Measurements from ENCODE around the gene TTC7B. TPM values are rescaled to one million over a fixed set of nuclear protein-coding genes. Genes with fewer than 3 reads are reported as not detected.

Gene TTC7B
- total RNA-seq, 1 experiment from 2014 or later, result 70.6 TPM

- Histone ChIP-seq H3K27ac (ENCODE audit: low read depth, low read length) (no peak overlapping the region), H3K4me1 (ENCODE audit: control insufficient read depth in 1 of 2, insufficient read depth in 2 of 2, low read length in 2 of 2) (peaks cover 19 to 24% of the 10 kb centered on the region in 2 experiments), H3K79me2 (ENCODE audit: insufficient read depth, low read length) (no peaks in the 10 kb centered on the region), H3K4me3 (replicated peaks in 1 of 2; ENCODE audit: low read depth in 1 of 2, low read length in 2 of 2) (no peak overlapping the region), H3K27me3 (ENCODE audit: insufficient read depth, low read length) (no peaks in the 10 kb centered on the region), H3K9ac (ENCODE audit: low read length) (no peak overlapping the region), H3K9me3 (ENCODE audit: control insufficient read depth in 1 of 2, insufficient read depth in 1 of 2, low read depth in 1 of 2, low read length in 2 of 2) (no peaks in the 10 kb centered on the region), H2AFZ (ENCODE audit: low read depth, low read length, poor library complexity, severe bottlenecking) (no peak overlapping the region), H3K36me3 (ENCODE audit: control insufficient read depth in 1 of 2, insufficient read depth in 2 of 2, low read length in 2 of 2) (no peaks in the 10 kb centered on the region), H4K20me1 (ENCODE audit: insufficient read depth) (no peaks in the 10 kb centered on the region), H3K9me2 (ENCODE audit: insufficient read depth) (no peaks in the 10 kb centered on the region), H3K4me2 (ENCODE audit: low read length) (peak overlapping the region; percentile 62)
- ChIA-PET RAD21 (ENCODE audit: low non-redundant PET in 1 of 2, low total read pairs in 2 of 2, uncharacterized antibody in 2 of 2, unreplicated experiment in 2 of 2) (no interaction called here), CTCF (no interaction called here), POLR2A (no interaction called here)
- BruUV-seq (replicated peaks), result no TSS peak
- TF ChIP-seq EGR1 (IDR thresholded peaks at IDR 0.05; ENCODE audit: low read depth) (no peak), FOSL1 (IDR thresholded peaks at IDR 0.05; ENCODE audit: low read depth) (peak; percentile 14; the same call in 1 of the 2 replicates), CBX3 (IDR thresholded peaks at IDR 0.05; ENCODE audit: low read depth) (no peak)
- intact Hi-C loops (cut with micrococcal nuclease), result no loop called here
- no peak for DNase-seq (ENCODE audit: low read depth, low spot score)
- peak; percentile 68 for ATAC-seq
These were observed 190.8 kb downstream of the TTC7B start for GRCh38 chr14:90625445-90625844.

- H3K27me3 ChIP-seq (ENCODE audit: insufficient read depth, low read length), result no peaks in the 10 kb centered on the region
- ChIA-PET RAD21 (ENCODE audit: low non-redundant PET in 1 of 2, low total read pairs in 2 of 2, uncharacterized antibody in 2 of 2, unreplicated experiment in 2 of 2) (no interaction called here), CTCF (no interaction called here), POLR2A (no interaction called here)
- DNase-seq (ENCODE audit: low read depth, low spot score) (no peak), ATAC-seq (peak; percentile 29; the same call in 1 of the 2 replicates)
- peaks cover 19 to 24% of the 10 kb centered on the region in 2 experiments for H3K4me1 ChIP-seq (ENCODE audit: control insufficient read depth in 1 of 2, insufficient read depth in 2 of 2, low read length in 2 of 2)
- intact Hi-C loops (cut with micrococcal nuclease), result no loop called here
- peak overlapping the region; percentile 62 for H3K4me2 ChIP-seq (ENCODE audit: low read length)
- H3K27ac ChIP-seq (ENCODE audit: low read depth, low read length), result no peak overlapping the region
- no peaks in the 10 kb centered on the region for H3K9me3 ChIP-seq (ENCODE audit: control insufficient read depth in 1 of 2, insufficient read depth in 1 of 2, low read depth in 1 of 2, low read length in 2 of 2)
- TF ChIP-seq SRF (IDR thresholded peaks at IDR 0.05; ENCODE audit: low read depth) (no peak), ATF3 (IDR thresholded peaks at IDR 0.05) (no peak), EZH2 (IDR thresholded peaks at IDR 0.05) (no peak), ZBTB33 (IDR thresholded peaks at IDR 0.05; ENCODE audit: extremely low read depth, insufficient replicate concordance, low read length) (no peak), ELF1 (IDR thresholded peaks at IDR 0.05; ENCODE audit: borderline replicate concordance, low read depth) (no peak), RAD21 (IDR thresholded peaks at IDR 0.05; ENCODE audit: low read depth) (no peak), YY1 (IDR thresholded peaks at IDR 0.05; ENCODE audit: extremely low read depth, insufficient replicate concordance, low read depth, low read length) (no peak), TCF7L2 (IDR thresholded peaks at IDR 0.05; ENCODE audit: borderline replicate concordance, extremely low read depth, insufficient read depth, insufficient read length) (no peak), MAX (IDR thresholded peaks at IDR 0.05) (no peak), CBX3 (IDR thresholded peaks at IDR 0.05; ENCODE audit: low read depth) (no peak)
- no peaks in the 10 kb centered on the region for H3K79me2 ChIP-seq (ENCODE audit: insufficient read depth, low read length)
- H3K4me3 ChIP-seq (replicated peaks in 1 of 2; ENCODE audit: low read depth in 1 of 2, low read length in 2 of 2), result no peak overlapping the region
- H3K36me3 ChIP-seq (ENCODE audit: control insufficient read depth in 1 of 2, insufficient read depth in 2 of 2, low read length in 2 of 2), result no peaks in the 10 kb centered on the region
- H2AFZ ChIP-seq (ENCODE audit: low read depth, low read length, poor library complexity, severe bottlenecking), result no peak overlapping the region
- peak overlapping the region; percentile 31; the same call in 1 of the 2 replicates for H3K9ac ChIP-seq (ENCODE audit: low read length)
- H3K9me2 ChIP-seq (ENCODE audit: insufficient read depth), result no peaks in the 10 kb centered on the region
- no peaks in the 10 kb centered on the region for H4K20me1 ChIP-seq (ENCODE audit: insufficient read depth)
- BruUV-seq (replicated peaks), result no TSS peak
These were observed 191.4 kb downstream of the TTC7B start for GRCh38 chr14:90624732-90625400.
